ENCODE data around the gene LILRA1.
"Not testable (repeated sequence)": the region's sequence is repeated elsewhere in the genome, so short reads cannot be mapped to it uniquely, and the experiment has no call there.

DNA sequence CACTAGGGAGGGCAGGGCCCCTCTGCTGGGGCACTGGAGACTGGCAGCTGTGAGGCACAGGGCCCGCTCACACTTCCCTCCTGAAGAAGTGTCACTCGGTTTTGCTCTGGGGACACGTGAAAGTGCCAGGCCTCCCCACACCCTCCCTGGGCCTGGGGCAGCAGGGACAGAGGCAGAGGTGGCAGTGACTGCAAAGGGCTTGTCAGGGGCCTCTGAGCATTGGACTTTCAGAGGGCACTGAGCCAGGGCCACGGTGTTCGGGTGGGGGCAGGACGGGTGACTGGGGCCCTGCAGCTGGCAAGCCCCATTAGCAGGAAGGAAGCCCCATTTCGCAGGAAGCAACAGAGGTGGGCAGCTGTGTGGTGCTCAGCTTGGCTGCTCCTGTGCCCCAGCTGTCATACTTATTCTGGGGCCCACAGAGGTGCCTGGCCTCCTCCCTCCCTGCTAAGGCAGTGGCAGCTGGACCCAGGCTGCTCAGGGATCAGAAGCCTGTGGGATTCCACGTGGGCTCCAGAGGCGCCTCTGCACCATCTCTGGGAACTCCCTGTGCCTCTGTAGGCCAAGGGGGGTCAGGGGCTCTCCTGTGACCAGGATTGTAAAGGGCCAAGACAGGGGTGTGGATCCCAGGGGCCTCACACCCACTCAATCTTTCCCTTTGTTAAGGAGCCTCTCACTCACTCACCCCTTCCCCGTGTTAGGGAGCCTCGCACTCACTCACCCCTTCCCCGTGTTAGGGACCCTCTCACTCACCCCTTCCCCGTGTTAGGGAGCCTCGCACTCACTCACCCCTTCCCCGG, 31.7 kb downstream of the LILRA1 start:
- TF ChIP-seq, protein P1, sequence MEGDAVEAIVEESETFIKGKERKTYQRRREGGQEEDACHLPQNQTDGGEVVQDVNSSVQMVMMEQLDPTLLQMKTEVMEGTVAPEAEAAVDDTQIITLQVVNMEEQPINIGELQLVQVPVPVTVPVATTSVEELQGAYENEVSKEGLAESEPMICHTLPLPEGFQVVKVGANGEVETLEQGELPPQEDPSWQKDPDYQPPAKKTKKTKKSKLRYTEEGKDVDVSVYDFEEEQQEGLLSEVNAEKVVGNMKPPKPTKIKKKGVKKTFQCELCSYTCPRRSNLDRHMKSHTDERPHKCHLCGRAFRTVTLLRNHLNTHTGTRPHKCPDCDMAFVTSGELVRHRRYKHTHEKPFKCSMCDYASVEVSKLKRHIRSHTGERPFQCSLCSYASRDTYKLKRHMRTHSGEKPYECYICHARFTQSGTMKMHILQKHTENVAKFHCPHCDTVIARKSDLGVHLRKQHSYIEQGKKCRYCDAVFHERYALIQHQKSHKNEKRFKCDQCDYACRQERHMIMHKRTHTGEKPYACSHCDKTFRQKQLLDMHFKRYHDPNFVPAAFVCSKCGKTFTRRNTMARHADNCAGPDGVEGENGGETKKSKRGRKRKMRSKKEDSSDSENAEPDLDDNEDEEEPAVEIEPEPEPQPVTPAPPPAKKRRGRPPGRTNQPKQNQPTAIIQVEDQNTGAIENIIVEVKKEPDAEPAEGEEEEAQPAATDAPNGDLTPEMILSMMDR (conservative IDR thresholded peaks at IDR 0.05; ENCODE audit: low read depth, low read length): not testable (repeated sequence)
- not testable (repeated sequence) for TF ChIP-seq EZH2 (IDR thresholded peaks at IDR 0.05; ENCODE audit: low read length, unreplicated experiment)
